Stimulated activated CD4-positive, alpha-beta T cell treated with anti-CD3 and anti-CD28 coated beads, TNF-alpha, amount 100 ng/mL, for 48 hours (primary cell): ENCODE measurements around the gene CBLC.

Experiments
- DNase-seq, 3 donors: peaks; one replicate each; pipeline ENCODE4 v3.0.0-alpha.2; 2020; ENCODE audit warnings: low read depth in 3 of 3

The CBLC gene

DNA sequence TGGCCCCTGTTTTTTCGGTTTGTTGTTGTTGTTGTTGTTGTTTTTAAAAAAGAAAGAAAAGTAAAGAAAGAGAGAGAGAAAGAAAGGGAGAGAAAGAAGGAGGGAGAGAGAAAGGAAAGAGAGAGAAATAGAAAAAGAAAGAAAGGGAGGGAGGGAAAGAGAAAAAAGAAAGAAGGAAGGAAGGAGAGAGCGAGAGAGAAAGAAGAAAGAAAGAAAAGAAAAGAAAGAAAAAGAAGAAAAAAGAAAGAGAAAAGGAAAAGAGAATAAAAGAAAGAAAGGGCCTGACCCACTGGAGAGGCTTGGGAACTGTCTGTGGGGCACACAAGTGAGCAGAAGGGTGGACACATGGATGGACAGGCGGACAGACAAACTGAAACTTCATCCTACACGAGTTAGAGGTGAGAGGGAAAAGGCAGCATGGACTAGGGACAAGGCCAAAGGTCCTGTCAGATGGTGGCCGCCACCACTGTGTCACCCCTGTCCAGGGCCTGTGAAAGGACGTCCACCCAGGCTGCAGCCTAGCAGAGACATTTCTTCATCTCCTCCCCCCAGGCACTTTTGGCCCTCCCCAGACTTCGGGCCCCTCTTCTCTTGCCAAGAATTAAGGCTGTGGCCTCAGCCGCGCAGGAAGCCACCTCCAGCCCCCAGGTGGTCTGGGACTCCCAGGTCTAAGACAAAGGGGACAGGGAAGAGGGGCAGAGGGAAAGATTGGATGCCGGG lies 22.1 kb downstream of the CBLC start:
- DNase-seq, result no peak

- DNase-seq, result peak; percentile 75 to 86 (median 82)
These were observed 22.8 kb downstream of the CBLC start for GRCh38 chr19:44800461-44800860.

DNA sequence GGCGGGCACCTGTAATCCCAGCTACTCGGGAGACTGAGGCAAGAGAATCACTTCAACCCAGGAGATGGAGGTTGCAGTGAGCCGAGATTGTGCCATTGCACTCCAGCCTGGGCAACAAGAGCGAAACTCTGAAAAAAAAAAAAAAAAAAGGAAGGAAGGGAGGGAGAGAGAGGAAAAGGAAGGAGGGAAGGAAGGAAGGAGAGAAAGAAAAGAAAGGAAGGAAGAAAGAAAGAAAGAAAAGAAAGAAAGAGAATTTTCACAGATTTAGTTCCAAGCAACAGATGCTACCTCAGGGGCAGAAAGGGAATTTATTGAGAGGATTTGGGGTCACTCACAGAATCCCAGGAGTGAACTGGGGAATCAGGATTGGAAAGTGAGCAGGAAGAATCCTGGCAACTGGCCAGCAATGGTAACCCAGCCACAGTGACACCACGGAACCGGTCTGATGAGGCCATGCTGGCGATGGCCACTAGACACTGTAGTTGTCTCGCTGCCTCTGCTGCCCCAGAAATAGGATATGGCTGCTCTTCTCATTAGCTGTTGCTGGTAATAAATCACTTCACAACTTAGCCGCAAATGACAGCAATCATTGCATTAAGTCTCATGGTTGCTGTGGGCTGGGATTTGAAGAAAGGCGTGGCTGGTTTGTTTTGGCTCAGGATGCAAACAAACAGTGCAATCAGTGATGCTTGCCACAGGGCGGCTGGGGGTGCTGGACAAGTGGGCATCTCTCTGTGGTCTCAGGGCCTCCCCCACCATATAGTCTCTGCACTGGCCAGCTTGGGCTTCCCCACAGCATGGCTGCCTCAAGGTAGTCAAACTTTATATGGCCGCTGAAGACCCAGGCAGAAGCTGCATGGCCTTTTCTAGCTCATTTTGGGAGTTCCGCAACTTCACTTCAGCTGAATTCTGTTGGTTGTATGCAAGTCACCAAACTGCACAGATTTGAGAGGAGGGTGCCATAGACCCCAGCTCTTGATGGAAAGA lies 26.0 kb downstream of the CBLC start:
- no peak for DNase-seq

DNA sequence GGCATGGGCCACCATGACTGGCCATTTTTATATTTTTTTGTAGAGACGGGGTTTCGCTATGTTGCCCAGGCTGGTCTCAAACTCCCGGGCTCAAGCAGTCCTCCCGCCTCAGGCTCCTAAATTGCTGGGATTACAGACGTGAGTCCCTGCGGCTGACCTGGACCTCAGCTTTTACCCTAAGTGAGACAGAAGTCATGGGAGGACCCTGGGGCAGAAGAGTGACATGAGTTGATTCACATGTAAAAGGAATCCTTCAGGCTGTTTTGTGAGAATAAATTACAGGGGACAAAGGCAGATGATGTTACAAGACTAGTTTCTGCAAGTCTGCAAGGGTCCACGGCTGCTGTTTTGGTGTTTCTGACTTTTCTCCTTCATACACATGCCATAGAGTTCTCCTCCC lies 28.6 kb downstream of the CBLC start:
- DNase-seq, result no peak

DNA sequence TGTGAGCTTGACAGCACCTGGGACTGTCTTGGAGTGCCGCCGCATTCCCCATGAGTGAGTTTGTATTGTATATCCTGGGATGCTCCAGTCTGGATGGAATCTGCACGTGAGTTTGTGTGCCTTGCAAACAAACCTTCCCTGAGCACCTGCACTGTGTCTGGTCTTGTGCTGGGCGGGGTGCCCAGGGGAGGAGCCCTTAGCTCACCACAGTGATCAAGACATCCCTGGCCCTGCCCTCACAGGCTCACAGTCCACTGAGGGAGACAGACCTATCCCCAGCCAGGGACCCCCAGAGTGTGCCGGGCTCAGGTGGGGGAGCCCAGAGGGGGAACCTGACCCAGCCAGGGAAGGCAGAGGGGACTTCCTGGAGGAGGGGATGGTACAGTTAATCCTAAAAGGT lies 29.5 kb downstream of the CBLC start:
- DNase-seq, result no peak

DNA sequence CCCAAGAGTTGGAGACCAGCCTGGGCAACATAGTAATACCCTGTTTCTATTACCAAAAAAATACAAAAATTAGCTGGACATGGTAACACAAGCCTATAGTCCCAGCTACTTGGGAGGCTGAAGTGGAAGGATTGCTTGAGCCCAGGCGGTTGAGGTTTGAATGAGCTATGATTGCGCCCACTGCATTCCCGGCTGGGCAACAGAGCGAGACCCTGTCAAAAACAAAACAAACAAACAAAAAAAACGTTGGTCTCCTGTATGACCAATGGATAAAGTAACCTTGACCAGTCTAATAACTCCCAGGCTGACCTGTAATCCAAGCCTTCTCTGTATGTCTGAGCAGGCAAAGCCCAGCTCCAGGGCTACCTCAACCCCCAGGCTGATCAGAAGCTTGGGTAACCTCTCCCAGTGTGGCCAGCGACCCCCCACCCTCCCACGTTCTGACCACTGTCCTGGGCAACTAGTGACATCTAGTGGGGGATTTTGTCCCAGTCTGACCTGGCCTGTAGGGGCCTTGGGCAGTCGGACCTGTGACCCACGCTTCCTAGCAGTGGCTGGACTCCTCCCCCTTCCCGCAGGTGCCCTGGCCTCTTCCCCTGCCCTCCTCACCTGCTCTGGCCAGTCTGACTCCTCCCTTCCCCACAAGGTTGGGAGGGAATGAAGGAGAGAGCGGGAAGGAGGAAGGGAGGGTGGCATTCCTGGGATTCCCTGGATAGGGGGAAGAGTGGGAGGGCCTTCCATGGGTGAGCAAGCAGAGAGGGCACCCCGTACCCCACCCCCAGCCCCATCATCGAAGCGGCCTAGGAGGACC lies 30.2 kb downstream of the CBLC start:
- no peak for DNase-seq

GRCh38 chr19:44808463-44809371 lies 31.0 kb downstream of the CBLC start, which contains the start of gene BCAM:
BCAM (plus strand) TSS chr19:44809103; CDS start chr19:44809125, 22 bp downstream.
- no peak for DNase-seq

DNA sequence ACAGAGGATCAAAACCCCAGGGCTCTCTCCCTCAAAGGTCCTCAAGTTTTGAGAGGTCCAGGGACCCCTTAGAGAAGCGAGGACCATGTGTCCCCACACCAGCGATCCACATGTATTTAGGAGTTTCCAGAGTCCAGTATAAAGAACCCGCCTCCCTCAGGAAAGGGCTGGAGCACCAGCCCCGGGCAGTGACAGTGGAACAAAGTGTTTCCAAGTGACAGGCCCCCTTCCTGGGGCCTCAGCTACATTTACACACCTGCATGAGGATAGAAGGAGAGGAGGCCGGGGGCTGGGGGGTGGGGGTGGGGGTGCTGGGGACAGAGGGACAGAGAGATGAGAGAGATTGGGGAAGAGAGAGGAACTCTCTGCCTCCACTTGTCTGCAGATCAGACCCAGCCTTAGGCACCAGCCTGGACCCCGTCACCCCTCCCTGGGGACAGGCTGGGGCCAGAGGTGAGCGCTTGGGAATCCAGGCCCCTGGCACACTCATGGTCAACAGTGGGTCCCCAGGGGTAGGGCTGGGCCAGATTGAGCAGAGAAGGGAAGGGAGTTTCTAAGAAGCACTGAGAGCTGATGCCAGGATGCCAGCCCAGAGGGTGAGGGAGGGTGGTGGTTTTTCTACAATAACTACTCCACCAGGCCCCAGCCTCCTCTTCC lies 32.0 kb downstream of the CBLC start:
- no peak for DNase-seq

DNA sequence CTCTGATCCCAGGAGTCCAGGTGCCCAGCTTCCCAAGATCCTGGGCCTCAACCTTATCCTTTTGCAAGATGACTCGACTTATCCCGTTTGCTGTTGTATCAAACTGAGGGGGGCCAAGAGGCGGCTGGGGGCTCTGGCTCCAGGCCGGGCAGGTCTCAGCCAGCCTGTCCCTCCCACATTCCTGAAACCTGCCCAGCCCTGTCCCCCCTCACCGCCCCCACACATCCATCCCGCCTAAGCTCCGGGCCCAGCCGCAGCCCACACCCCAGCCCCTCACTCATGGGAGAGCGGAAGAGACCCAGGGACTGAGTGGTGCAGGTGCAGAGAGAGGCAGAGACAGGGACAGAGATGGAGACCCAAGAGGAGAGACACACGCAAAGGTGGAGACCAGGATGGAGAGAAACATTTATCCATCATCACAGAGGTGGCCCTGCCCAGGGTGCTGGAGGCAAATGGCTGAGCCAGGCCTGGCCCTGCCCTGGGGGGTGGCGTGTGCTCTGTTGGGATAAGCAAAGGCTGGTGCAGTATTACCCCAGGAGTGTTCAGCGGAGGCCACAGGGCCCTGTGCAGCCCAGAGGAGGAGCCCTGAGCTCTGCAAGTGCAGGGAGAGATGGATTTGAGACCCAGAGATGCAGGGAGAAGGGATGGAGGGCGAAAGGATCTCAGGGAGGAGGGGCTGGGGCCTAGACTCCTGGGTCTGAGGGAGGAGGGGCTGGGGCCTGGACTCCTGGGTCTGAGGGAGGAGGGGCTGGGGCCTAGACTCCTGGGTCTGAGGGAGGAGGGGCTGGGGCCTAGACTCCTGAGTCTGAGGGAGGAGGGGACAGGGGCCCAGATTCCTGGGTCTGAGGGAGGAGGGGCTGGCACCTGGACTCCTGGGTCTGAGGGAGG lies 32.8 kb downstream of the CBLC start:
- DNase-seq, result no peak

DNA sequence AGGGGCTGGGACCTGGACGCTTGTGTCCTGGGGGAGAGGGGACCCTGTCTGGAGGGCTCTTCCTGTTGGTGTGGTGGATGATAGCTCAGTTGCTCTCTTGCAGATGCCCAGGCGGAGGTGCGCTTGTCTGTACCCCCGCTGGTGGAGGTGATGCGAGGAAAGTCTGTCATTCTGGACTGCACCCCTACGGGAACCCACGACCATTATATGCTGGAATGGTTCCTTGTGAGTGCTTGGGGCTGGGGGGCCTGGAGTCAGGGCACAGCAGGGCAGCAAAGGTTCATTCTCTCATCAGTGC lies 33.4 kb downstream of the CBLC start:
- no peak for DNase-seq

DNA sequence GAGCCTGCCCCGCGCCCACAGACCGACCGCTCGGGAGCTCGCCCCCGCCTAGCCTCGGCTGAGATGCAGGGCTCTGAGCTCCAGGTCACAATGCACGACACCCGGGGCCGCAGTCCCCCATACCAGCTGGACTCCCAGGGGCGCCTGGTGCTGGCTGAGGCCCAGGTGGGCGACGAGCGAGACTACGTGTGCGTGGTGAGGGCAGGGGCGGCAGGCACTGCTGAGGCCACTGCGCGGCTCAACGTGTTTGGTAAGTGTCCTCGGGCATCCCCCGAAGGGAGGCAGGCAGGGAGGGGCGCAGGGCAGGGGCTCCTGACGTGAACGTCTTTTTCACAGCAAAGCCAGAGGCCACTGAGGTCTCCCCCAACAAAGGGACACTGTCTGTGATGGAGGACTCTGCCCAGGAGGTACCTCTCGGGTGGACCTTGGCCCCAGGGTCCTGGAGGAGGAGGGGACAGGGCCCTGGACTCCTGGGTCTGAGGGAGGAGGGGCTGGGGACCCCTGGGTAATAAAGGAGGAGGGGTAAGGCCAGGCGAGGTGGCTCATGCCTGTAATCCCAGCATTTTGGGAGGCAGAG lies 34.5 kb downstream of the CBLC start:
- DNase-seq, result no peak

DNA sequence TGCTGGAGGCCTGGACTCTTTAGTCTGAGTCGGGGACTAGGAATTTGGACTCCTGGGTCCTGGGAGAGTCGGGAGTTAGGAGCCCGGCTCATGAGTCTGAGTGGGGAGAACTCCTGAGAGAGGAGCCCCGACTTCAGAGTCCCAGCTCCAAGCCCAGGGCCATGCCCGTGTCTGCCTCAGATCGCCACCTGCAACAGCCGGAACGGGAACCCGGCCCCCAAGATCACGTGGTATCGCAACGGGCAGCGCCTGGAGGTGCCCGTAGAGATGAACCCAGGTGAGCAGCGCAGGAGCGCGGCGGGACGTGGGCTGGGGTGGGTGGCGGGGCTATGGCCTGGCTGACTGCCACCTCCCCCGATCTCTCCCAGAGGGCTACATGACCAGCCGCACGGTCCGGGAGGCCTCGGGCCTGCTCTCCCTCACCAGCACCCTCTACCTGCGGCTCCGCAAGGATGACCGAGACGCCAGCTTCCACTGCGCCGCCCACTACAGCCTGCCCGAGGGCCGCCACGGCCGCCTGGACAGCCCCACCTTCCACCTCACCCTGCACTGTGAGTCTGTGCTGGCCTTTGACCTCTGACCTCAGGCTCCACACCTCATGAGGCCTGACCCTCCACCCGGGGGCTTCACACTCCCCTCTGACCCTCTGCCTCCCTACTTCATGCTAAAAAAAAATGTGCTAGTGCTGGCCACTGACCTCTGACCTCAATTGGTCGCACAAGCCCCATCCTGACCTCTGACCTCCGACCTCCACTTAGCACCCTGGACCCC lies 35.6 kb downstream of the CBLC start:
- no peak for DNase-seq

DNA sequence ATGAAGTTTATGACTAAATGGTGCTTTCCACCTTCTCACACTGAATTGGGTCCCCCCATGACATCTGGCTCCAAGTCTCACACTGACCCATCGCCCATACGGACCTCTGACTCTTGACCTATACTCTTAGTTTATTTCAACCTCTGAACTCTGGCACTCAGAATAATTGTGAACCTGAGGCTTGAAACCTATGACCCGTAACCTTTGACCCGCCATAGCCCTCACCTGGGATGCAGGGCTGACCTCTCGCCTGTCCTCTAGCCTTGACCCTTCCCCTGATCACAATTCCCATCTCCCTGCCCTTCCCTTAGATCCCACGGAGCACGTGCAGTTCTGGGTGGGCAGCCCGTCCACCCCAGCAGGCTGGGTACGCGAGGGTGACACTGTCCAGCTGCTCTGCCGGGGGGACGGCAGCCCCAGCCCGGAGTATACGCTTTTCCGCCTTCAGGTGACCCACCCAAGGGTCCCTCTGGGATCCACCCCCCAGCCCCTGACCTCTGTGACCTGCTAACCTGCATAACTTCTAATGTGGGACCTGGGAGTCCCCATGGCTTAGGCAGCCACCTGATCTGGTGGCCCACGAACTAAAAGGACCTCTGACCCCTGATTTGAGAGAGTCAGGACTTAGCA lies 36.3 kb downstream of the CBLC start:
- no peak for DNase-seq

DNA sequence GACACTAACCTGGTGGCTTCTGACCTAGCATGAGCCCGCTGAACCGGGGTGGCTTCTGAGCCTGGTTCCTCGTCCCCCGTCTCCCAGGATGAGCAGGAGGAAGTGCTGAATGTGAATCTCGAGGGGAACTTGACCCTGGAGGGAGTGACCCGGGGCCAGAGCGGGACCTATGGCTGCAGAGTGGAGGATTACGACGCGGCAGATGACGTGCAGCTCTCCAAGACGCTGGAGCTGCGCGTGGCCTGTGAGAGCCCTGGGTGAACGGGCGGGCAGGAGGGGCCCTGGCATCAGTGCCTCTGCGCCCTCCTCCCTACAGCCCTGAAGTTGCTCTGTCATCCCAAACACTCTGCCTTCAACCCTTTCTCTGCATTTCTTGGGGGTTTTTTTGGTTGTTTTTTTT lies 36.8 kb downstream of the CBLC start:
- no peak for DNase-seq

DNA sequence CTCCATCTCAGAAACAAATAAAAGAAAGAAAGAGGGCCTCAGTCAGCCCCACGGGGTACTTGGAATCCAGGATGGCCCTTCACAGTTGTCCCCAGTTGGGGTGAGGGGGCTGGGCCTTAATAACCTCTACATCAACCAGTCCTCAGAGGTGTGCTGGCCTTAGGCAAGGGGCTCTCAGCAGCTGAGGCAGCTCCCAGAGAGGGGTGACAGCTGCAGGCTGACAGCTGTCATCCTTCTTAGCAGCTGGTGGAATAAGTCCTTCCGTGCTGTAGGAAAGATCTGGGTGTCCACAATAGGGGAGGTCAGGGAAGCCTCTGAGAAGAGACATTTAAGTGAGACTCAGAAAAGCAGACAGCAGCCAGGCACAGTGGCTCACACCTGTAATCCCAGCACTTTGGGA lies 38.6 kb downstream of the CBLC start:
- DNase-seq, result no peak

DNA sequence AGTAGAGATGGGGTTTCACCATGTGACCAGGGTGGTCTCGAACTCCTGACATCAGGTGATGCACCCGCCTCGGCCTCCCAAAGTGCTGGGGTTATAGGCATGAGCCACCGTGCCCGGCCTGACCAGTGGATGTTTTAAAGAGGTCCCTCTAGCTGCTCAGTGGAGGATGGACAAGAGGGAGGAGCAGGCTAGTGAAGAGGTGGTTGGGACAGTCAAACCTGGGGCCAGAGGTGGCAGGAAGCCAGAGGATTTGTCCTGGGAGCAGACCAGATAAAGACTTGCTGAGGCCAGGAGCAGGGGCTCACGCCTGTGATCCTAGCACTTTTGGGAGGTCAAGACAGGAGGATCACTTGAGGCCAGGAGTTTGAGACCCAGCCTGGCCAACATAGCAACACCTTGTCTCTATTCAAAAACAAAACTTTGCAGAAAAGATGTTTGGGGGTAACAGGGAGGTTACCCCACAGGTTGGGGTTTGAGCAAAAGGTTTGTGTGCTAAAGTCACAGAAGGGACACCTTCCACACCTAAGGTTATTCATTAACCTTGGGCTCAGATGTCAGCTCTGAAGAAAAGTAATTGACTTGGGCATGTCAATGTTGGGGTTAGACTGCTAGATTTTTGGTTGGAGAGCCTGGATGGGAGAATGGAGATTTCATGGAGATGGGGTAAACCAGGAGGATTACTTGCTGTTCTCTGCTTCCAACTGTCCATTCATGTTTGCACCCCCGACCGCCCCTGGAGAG lies 40.2 kb downstream of the CBLC start:
- no peak for DNase-seq

- DNase-seq, result no peak
These were observed 40.9 kb downstream of the CBLC start for GRCh38 chr19:44818466-44819031.
